Neuronal stem cell (in vitro differentiated cells): Measurements from ENCODE around the gene LRRC4.

Source experiments
- DNase-seq: peaks from one replicate; pipeline ENCODE4 v3.0.0-alpha.2; 2013; ENCODE audit warnings: low spot score
- H2AFZ ChIP-seq: one replicate; pipeline ENCODE4 v1.6.1; 2013; ENCODE audit warnings: mild to moderate bottlenecking, low read length, inconsistent platforms
- H2AK5ac ChIP-seq: 2 replicates; pipeline ENCODE4 v1.6.1; 2013; ENCODE audit warnings: low read depth, mild to moderate bottlenecking, inconsistent platforms, low read length, moderate library complexity, mixed read lengths
- H2BK120ac ChIP-seq: 2 replicates; pipeline ENCODE4 v1.6.1; 2013; ENCODE audit warnings: low read depth, mild to moderate bottlenecking, inconsistent platforms, low read length, moderate library complexity, mixed read lengths
- H2BK12ac ChIP-seq: one replicate; pipeline ENCODE4 v1.6.1; 2013; ENCODE audit warnings: low read length, inconsistent platforms
- H2BK15ac ChIP-seq: 2 replicates; pipeline ENCODE4 v1.6.1; 2013; ENCODE audit warnings: mild to moderate bottlenecking, low read length, inconsistent platforms, mixed read lengths
- H2BK5ac ChIP-seq: one replicate; pipeline ENCODE4 v1.6.1; 2013; ENCODE audit warnings: inconsistent platforms, mild to moderate bottlenecking, low read length, moderate library complexity
- H3K14ac ChIP-seq: one replicate; pipeline ENCODE4 v1.6.1; 2013; ENCODE audit warnings: low read length, inconsistent platforms
- H3K18ac ChIP-seq: 2 replicates; pipeline ENCODE4 v1.6.1; 2013; ENCODE audit warnings: low read length, inconsistent platforms
- H3K23ac ChIP-seq: 2 replicates; pipeline ENCODE4 v1.6.1; 2013; ENCODE audit warnings: low read depth, mild to moderate bottlenecking, mixed read lengths, low read length, inconsistent platforms; ENCODE audit not compliant: poor library complexity
- H3K27ac ChIP-seq: replicated peaks from 3 replicates; pipeline ENCODE4 v1.5.1; 2013; ENCODE audit warnings: low read length, inconsistent platforms
- H3K27me3 ChIP-seq, 3 experiments: 2 replicates each; pipeline ENCODE4 v1.6.1; 2013; ENCODE audit warnings: low read length in 3 of 3, mild to moderate bottlenecking in 2 of 3, inconsistent platforms in 1 of 3, low read depth in 1 of 3, mixed read lengths in 1 of 3, moderate library complexity in 1 of 3; ENCODE audit not compliant: control insufficient read depth in 3 of 3, insufficient read depth in 3 of 3
- H3K36me3 ChIP-seq, 2 donors: replicated peaks in 1 of 2; 2 replicates each; pipeline ENCODE4 v1.6.1; 2013; ENCODE audit warnings: low read length in 2 of 2; ENCODE audit not compliant: control insufficient read depth in 2 of 2, insufficient read depth in 2 of 2
- H3K4ac ChIP-seq: 2 replicates; pipeline ENCODE4 v1.6.1; 2013; ENCODE audit warnings: inconsistent platforms, mild to moderate bottlenecking, low read length, moderate library complexity
- H3K4me1 ChIP-seq, 2 donors: 1 replicate in 1 of 2; 2 replicates in 1 of 2; pipeline ENCODE4 v1.6.1; 2013; ENCODE audit warnings: low read length in 2 of 2, low read depth in 1 of 2; ENCODE audit not compliant: control insufficient read depth in 2 of 2, insufficient read depth in 1 of 2
- H3K4me2 ChIP-seq: one replicate; pipeline ENCODE4 v1.6.1; 2013; ENCODE audit warnings: mild to moderate bottlenecking, low read length, inconsistent platforms; ENCODE audit not compliant: insufficient read depth, poor library complexity, severe bottlenecking
- H3K4me3 ChIP-seq, 2 donors: 2 replicates each; pipeline ENCODE4 v1.5.1; 2013; ENCODE audit warnings: low read length in 2 of 2, mild to moderate bottlenecking in 2 of 2, inconsistent platforms in 1 of 2, moderate library complexity in 1 of 2
- H3K79me1 ChIP-seq: one replicate; pipeline ENCODE4 v1.6.1; 2013; ENCODE audit warnings: low read depth, mild to moderate bottlenecking, inconsistent platforms, low read length, moderate library complexity
- H3K9ac ChIP-seq: one replicate; pipeline ENCODE4 v1.6.1; 2013; ENCODE audit warnings: mild to moderate bottlenecking, low read depth, low read length, inconsistent platforms; ENCODE audit not compliant: poor library complexity
- H3K9me3 ChIP-seq, 2 donors: replicated peaks in 1 of 2; 2 replicates each; pipeline versions ENCODE3 to v1.6.1; 2013; ENCODE audit warnings: low read length in 2 of 2, mild to moderate bottlenecking in 2 of 2, inconsistent platforms in 1 of 2, low read depth in 1 of 2, mixed read lengths in 1 of 2, moderate library complexity in 1 of 2; ENCODE audit not compliant: control insufficient read depth in 2 of 2, insufficient read depth in 1 of 2
- H4K8ac ChIP-seq: one replicate; pipeline ENCODE4 v1.6.1; 2013; ENCODE audit warnings: low read depth, mild to moderate bottlenecking, inconsistent platforms, low read length, moderate library complexity
- H4K91ac ChIP-seq: one replicate; pipeline ENCODE4 v1.6.1; 2013; ENCODE audit warnings: low read length, low read depth, mild to moderate bottlenecking, inconsistent platforms; ENCODE audit not compliant: poor library complexity
- WGBS, 2 donors: extraction: QIAGEN DNeasy Blood & Tissue Kit; methylation state at CpG; one replicate each; pipeline ENCODE4 v1.1.7; 2013; ENCODE audit warnings: missing lambda C conversion rate in 2 of 2, mixed read lengths in 1 of 2; ENCODE audit not compliant: insufficient read length in 2 of 2, insufficient replicate concordance in 1 of 2; ENCODE audit errors: extremely low coverage in 2 of 2; 5-methylcytosine and 5-hydroxymethylcytosine counted together

Gene LRRC4

GRCh38 chr7:128011131-128011661 lies 20.0 kb downstream of the LRRC4 start:
- H3K4me3 ChIP-seq, result no peak overlapping the region
- no peak overlapping the region for H4K91ac ChIP-seq
- no peak overlapping the region for H4K8ac ChIP-seq
- H3K14ac ChIP-seq, result no peak overlapping the region
- H3K4me2 ChIP-seq, result no peak overlapping the region
- H2BK120ac ChIP-seq, result no peak overlapping the region
- H2BK5ac ChIP-seq, result no peak overlapping the region
- H3K4ac ChIP-seq, result no peak overlapping the region
- peak overlapping the region; percentile 23 for H3K27ac ChIP-seq
- H2AFZ ChIP-seq, result no peak overlapping the region
- no peaks in the 10 kb centered on the region for H3K27me3 ChIP-seq
- peaks cover 8% of the 10 kb centered on the region for H3K79me1 ChIP-seq
- no peaks in the 10 kb centered on the region for H3K9me3 ChIP-seq
- H3K18ac ChIP-seq, result no peak overlapping the region
- H2BK15ac ChIP-seq, result no peak overlapping the region
- no peak overlapping the region for H2BK12ac ChIP-seq
- peaks cover 13 to 26% of the 10 kb centered on the region in 2 donors for H3K4me1 ChIP-seq
- DNase-seq, result no peak
- no peak overlapping the region for H3K9ac ChIP-seq
- peaks cover 8 to 56% of the 10 kb centered on the region in 2 donors for H3K36me3 ChIP-seq
- WGBS, 2 donors, result no CpG with 5 or more reads among the region's 2 CpGs
- H2AK5ac ChIP-seq, result no peak overlapping the region
- H3K23ac ChIP-seq, result no peak overlapping the region

GRCh38 chr7:128010391-128011127 lies 20.7 kb downstream of the LRRC4 start:
- peaks cover 8% of the 10 kb centered on the region for H3K79me1 ChIP-seq
- H3K36me3 ChIP-seq, result peaks cover 10 to 55% of the 10 kb centered on the region in 2 donors
- H3K23ac ChIP-seq, result no peak overlapping the region
- no peak overlapping the region for H3K9ac ChIP-seq
- H4K91ac ChIP-seq, result no peak overlapping the region
- H3K18ac ChIP-seq, result peak overlapping the region; percentile 22
- no CpG with 5 or more reads among the region's 7 CpGs for WGBS, 2 donors
- no peak overlapping the region for H4K8ac ChIP-seq
- no peak overlapping the region for H3K4me2 ChIP-seq
- H3K27me3 ChIP-seq, result no peaks in the 10 kb centered on the region
- H3K4me3 ChIP-seq, result no peak overlapping the region
- H2AK5ac ChIP-seq, result no peak overlapping the region
- no peak overlapping the region for H3K4ac ChIP-seq
- H2BK120ac ChIP-seq, result no peak overlapping the region
- H2AFZ ChIP-seq, result no peak overlapping the region
- peak overlapping the region; percentile 23 for H3K27ac ChIP-seq
- no peak overlapping the region for H2BK5ac ChIP-seq
- no peaks in the 10 kb centered on the region for H3K9me3 ChIP-seq
- no peak for DNase-seq
- H2BK15ac ChIP-seq, result no peak overlapping the region
- H2BK12ac ChIP-seq, result no peak overlapping the region
- H3K4me1 ChIP-seq, result peaks cover 20 to 32% of the 10 kb centered on the region in 2 donors
- H3K14ac ChIP-seq, result no peak overlapping the region

- H3K4ac ChIP-seq, result no peak overlapping the region
- H3K27me3 ChIP-seq, result no peaks in the 10 kb centered on the region
- H2AFZ ChIP-seq, result no peak overlapping the region
- no peak overlapping the region for H2BK12ac ChIP-seq
- no peak overlapping the region for H3K18ac ChIP-seq
- H3K9me3 ChIP-seq, result no peaks in the 10 kb centered on the region
- H3K79me1 ChIP-seq, result peaks cover 4% of the 10 kb centered on the region
- H2BK15ac ChIP-seq, result no peak overlapping the region
- H3K23ac ChIP-seq, result no peak overlapping the region
- no peak overlapping the region for H3K4me2 ChIP-seq
- no peak overlapping the region for H2BK120ac ChIP-seq
- H3K4me3 ChIP-seq, result no peak overlapping the region
- no peak overlapping the region for H3K27ac ChIP-seq
- H3K14ac ChIP-seq, result no peak overlapping the region
- WGBS, 2 donors, result no CpG with 5 or more reads among the region's 2 CpGs
- no peak overlapping the region for H4K91ac ChIP-seq
- no peak overlapping the region for H2BK5ac ChIP-seq
- H3K9ac ChIP-seq, result no peak overlapping the region
- H3K4me1 ChIP-seq, result peaks cover 23 to 38% of the 10 kb centered on the region in 2 donors
- peaks cover 10 to 41% of the 10 kb centered on the region in 2 donors for H3K36me3 ChIP-seq
- DNase-seq, result no peak
- no peak overlapping the region for H2AK5ac ChIP-seq
- no peak overlapping the region for H4K8ac ChIP-seq
Measured at GRCh38 chr7:128008744-128009143, 22.5 kb downstream of the LRRC4 start.

GRCh38 chr7:128008141-128008540 lies 23.1 kb downstream of the LRRC4 start:
- Histone ChIP-seq H2BK15ac (no peak overlapping the region), H3K23ac (no peak overlapping the region), H3K4me3 (no peak overlapping the region), H3K18ac (no peak overlapping the region), H3K27me3 (no peaks in the 10 kb centered on the region), H3K4me1 (peaks cover 23 to 38% of the 10 kb centered on the region in 2 donors), H2BK12ac (no peak overlapping the region), H3K9ac (no peak overlapping the region), H3K14ac (no peak overlapping the region), H3K4me2 (no peak overlapping the region), H3K9me3 (no peaks in the 10 kb centered on the region), H3K36me3 (peaks cover 10 to 35% of the 10 kb centered on the region in 2 donors), H4K8ac (no peak overlapping the region), H4K91ac (no peak overlapping the region), H2AK5ac (no peak overlapping the region), H3K4ac (no peak overlapping the region), H2AFZ (no peak overlapping the region), H3K27ac (no peak overlapping the region), H3K79me1 (peaks cover 4% of the 10 kb centered on the region), H2BK120ac (no peak overlapping the region), H2BK5ac (no peak overlapping the region)
- WGBS, 2 donors, result 100% methylated on average over 1 of the region's 5 CpGs; no CpG with 5 or more reads in 1 of the 2 donors
- no peak for DNase-seq
